Measurements from ENCODE around the gene N4BP2L1. TPM values are rescaled to one million over a fixed set of nuclear protein-coding genes. Genes with fewer than 3 reads are reported as not detected.

The N4BP2L1 gene
- total and polyA plus RNA-seq, 12 donors = 2.5 to 14.9 (median 4.0) TPM

DNA sequence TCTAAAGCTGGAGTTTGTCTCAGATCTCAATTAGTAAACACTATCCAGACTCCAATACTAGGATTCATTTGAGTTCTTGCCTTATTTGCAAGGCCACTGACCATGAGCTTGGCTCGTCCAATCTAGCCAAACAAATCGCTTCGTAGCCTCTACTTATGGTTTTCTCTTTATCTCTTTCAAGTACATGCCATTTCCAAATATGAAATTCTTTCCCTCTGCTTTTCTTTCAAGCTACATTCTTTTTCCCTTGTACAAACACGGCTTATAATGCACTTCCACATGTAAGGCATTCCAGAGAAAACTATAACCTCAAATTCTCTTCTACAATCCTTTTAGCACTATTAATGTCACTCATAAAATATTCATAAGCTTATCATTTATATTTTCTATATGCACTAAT lies 10.9 kb upstream of the N4BP2L1 start:
- Histone ChIP-seq H3K27ac (no peak overlapping the region), H3K27me3 (no peaks in the 10 kb centered on the region), H3K4me1 (peaks cover 0 to 4% (median 0%) of the 10 kb centered on the region in 9 donors), H3K4me3 (no peak overlapping the region), H3K9me3 (no peaks in the 10 kb centered on the region), H3K36me3 (peaks cover 0 to 72% (median 4%) of the 10 kb centered on the region in 9 donors)
- TF ChIP-seq, protein P1, sequence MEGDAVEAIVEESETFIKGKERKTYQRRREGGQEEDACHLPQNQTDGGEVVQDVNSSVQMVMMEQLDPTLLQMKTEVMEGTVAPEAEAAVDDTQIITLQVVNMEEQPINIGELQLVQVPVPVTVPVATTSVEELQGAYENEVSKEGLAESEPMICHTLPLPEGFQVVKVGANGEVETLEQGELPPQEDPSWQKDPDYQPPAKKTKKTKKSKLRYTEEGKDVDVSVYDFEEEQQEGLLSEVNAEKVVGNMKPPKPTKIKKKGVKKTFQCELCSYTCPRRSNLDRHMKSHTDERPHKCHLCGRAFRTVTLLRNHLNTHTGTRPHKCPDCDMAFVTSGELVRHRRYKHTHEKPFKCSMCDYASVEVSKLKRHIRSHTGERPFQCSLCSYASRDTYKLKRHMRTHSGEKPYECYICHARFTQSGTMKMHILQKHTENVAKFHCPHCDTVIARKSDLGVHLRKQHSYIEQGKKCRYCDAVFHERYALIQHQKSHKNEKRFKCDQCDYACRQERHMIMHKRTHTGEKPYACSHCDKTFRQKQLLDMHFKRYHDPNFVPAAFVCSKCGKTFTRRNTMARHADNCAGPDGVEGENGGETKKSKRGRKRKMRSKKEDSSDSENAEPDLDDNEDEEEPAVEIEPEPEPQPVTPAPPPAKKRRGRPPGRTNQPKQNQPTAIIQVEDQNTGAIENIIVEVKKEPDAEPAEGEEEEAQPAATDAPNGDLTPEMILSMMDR (IDR thresholded peaks at IDR 0.05) = no peak
- no peak for DNase-seq
- no peak for ATAC-seq
- intact Hi-C loops (cut with DNase I) = no loop called here
- 85 to 89% methylated on average over 4 of the region's 4 CpGs for WGBS, 2 donors

DNA sequence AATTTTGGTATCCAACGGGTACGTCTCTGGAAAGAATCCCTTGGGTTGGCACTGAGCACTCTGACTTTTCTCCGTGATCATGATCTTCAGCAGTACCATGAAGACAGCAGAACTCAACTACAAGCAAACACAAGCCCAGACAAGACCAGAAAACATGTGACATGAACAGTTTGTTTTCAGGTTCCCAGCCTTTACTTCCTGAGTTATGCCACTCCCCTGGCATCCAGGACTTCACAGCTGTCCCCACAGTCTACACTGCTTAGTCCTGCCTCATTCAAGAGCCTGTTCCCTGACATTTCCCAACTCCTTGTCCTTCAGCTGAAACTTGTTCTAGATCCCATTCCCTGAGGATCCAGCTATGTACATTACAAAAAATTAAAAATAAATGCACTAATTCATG lies 4.9 kb upstream of the N4BP2L1 start:
- H3K4me3 ChIP-seq = no peak overlapping the region
- peaks cover 0 to 27% (median 14%) of the 10 kb centered on the region in 9 donors for H3K4me1 ChIP-seq
- DNase-seq = no peak
- TF ChIP-seq, protein P1 (IDR thresholded peaks at IDR 0.05) = no peak
- no peaks in the 10 kb centered on the region for H3K27me3 ChIP-seq
- 44 to 66% methylated on average over 3 of the region's 3 CpGs for WGBS, 2 donors
- intact Hi-C loops (cut with DNase I) = no loop called here
- H3K27ac ChIP-seq = no peak overlapping the region
- ATAC-seq = no peak
- peaks cover 0 to 71% (median 4%) of the 10 kb centered on the region in 9 donors for H3K36me3 ChIP-seq
- no peaks in the 10 kb centered on the region for H3K9me3 ChIP-seq

DNA sequence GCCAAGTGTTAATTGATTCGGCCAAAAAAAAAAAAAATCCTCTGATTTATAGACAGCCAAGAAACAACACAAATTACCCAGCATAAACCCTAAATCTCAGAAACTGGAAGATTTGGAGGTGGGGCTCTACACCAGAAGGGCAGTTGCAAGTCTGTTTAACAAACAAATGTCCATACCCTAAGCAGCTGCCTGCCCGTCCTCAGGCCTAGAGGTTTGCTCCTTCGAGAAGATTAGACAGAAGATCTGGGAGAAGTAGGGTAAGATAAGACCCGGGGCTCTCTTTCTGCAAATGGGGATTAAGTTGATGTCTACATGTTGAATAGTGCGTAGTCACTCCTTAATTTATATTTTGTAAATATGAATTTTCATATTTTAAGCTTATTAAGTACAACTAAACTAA lies 3.4 kb upstream of the N4BP2L1 start:
- Histone ChIP-seq H3K4me1 (peaks cover 0 to 32% (median 16%) of the 10 kb centered on the region in 9 donors), H3K4me3 (no peak overlapping the region), H3K9me3 (no peaks in the 10 kb centered on the region), H3K27ac (no peak overlapping the region), H3K27me3 (no peaks in the 10 kb centered on the region), H3K36me3 (peaks cover 0 to 56% (median 4%) of the 10 kb centered on the region in 9 donors)
- intact Hi-C loops (cut with DNase I) = no loop called here
- ATAC-seq (no peak), DNase-seq (no peak)
- WGBS, 2 donors = 83 to 92% methylated on average over 5 of the region's 5 CpGs
- TF ChIP-seq, protein P1 (IDR thresholded peaks at IDR 0.05) = no peak

DNA sequence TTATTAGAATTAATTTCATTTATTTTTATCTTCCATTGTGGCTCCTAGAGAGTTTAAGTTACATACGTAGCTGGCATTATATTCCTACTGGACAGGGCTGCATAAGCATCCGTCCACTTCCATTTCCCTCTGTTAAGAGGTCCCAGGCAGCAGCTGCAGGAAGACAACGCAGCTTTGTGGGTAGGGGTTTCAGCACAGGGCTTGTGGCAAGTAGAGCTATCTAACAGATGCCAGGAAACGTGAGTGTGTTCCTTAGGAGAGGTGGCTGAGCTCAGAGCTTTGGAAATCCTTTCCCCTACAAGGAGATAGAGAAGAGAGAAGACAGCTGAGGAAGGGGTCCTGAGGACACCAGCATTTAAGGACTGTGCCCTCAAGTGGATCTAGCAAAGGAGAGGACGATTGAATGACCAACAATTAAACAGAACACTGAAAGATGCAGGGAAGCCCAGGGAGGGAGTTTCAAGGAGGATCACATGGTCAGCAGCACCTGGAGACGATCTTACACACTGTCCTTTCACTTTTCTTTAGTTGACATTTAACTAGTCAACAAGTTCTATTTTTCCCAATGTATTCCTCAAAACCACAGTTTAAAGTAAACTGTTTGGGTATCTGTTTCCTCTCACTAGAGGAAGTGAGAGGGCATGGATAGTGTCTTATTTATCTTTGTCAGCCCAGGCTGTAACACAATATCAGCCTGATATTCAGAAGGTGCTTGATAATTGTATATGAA lies 2.3 kb upstream of the N4BP2L1 start:
- WGBS, 2 donors = 62 to 67% methylated on average over 6 of the region's 6 CpGs
- TF ChIP-seq, protein P1 (IDR thresholded peaks at IDR 0.05) = no peak
- Histone ChIP-seq H3K27me3 (no peaks in the 10 kb centered on the region), H3K9me3 (no peaks in the 10 kb centered on the region), H3K4me3 (no peak overlapping the region), H3K36me3 (peaks cover 0 to 45% (median 0%) of the 10 kb centered on the region in 9 donors), H3K4me1 (peaks cover 0 to 44% (median 25%) of the 10 kb centered on the region in 9 donors), H3K27ac (peak overlapping the region in 1 of 10 donors; percentile 97)
- no peak for DNase-seq
- intact Hi-C loops (cut with DNase I) = no loop called here
- no peak for ATAC-seq
